GM12878 (cell line): Measurements from ENCODE around the gene UQCR10. TPM values are rescaled to one million over a fixed set of nuclear protein-coding genes. Genes with fewer than 3 reads are reported as not detected.

Source experiments
- ATAC-seq: fragments of 200-7000 bp; cut with Tn5 transposase; 3 replicates; pipeline ENCODE4 v1.9.1; 2020; ENCODE audit warnings: mild to moderate bottlenecking, moderate library complexity
- BruUV-seq: library from RNA; stranded (reverse); fragments of 400-500 nt; replicated peaks from 2 replicates; lab custom pipeline; 2021; lab: Mats Ljungman, UMichigan
- CTCF ChIA-PET: fragments of 300-600 bp; sonication (Branson Sonifier 250); formaldehyde crosslinking; extraction: SDS; loops from one replicate; lab custom pipeline; 2021; ENCODE audit warnings: inconsistent platforms; lab: Yijun Ruan, JAX
- POLR2A ChIA-PET: fragments of 350-600 bp; formaldehyde crosslinking; extraction: SDS; loops from one replicate; lab custom pipeline; 2021; ENCODE audit warnings: inconsistent platforms; lab: Charles Lee
- RAD21 ChIA-PET: fragments of 300-600 bp; sonication (Branson Sonifier 250); formaldehyde crosslinking; loops from one replicate; lab custom pipeline; 2023; ENCODE audit warnings: antibody characterized with exemption; ENCODE audit not compliant: unreplicated experiment; lab: Charles Lee
- SMC1A ChIA-PET: fragments of 300-600 bp; sonication (Branson Sonifier 250); formaldehyde crosslinking; loops from one replicate; lab custom pipeline; 2023; ENCODE audit not compliant: unreplicated experiment, uncharacterized antibody; lab: Charles Lee
- DNase-seq: peaks from one replicate; pipeline ENCODE4 v3.0.0-alpha.2; 2011; ENCODE audit warnings: low read depth, low spot score
- FAIRE-seq: peaks from 3 replicates; lab custom pipeline; 2011; peaks lifted over from hg19 to GRCh38; lab: Jason Lieb, UNC
- H2AFZ ChIP-seq: 2 replicates; pipeline ENCODE4 v1.6.0; 2011; ENCODE audit warnings: low read depth, low read length, control low read depth; ENCODE audit not compliant: control insufficient read depth
- H3K27ac ChIP-seq: 2 replicates; pipeline ENCODE4 v1.5.1; 2011; ENCODE audit warnings: control low read depth; ENCODE audit not compliant: control insufficient read depth, insufficient read depth
- H3K27me3 ChIP-seq, 2 experiments: replicated peaks in 1 of 2; 2 replicates each; pipeline versions ENCODE4 v1.6.0 to v1.6.1; 2011; ENCODE audit warnings: low read length in 1 of 2; ENCODE audit not compliant: control insufficient read depth in 2 of 2, insufficient read depth in 2 of 2
- H3K36me3 ChIP-seq, 2 experiments: 2 replicates each; pipeline ENCODE4 v1.5.1; 2011; ENCODE audit warnings: low read length in 1 of 2; ENCODE audit not compliant: control insufficient read depth in 2 of 2, insufficient read depth in 2 of 2
- H3K4me1 ChIP-seq: 2 replicates; pipeline ENCODE4 v1.6.1; 2011; ENCODE audit warnings: mild to moderate bottlenecking, low read length, moderate library complexity, mixed read lengths; ENCODE audit not compliant: control insufficient read depth, insufficient read depth
- H3K4me2 ChIP-seq: 2 replicates; pipeline ENCODE4 v1.6.0; 2011; ENCODE audit warnings: control low read depth; ENCODE audit not compliant: control insufficient read depth, insufficient read depth
- H3K4me3 ChIP-seq: fragments of 200-600 bp; sonication (generic); 2 replicates; pipeline ENCODE4 v1.5.1; 2016
- H3K79me2 ChIP-seq: 2 replicates; pipeline ENCODE4 v1.6.0; 2011; ENCODE audit warnings: low read length; ENCODE audit not compliant: control insufficient read depth, insufficient read depth
- H3K9ac ChIP-seq: 2 replicates; pipeline ENCODE4 v1.8.0; 2011; ENCODE audit warnings: low read length, control low read depth, mixed read lengths; ENCODE audit not compliant: control insufficient read depth, insufficient read depth
- H3K9me3 ChIP-seq: replicated peaks from 3 replicates; pipeline ENCODE4 v1.5.1; 2011; ENCODE audit warnings: mild to moderate bottlenecking, low read length; ENCODE audit not compliant: control insufficient read depth, insufficient read depth
- H4K20me1 ChIP-seq: 2 replicates; pipeline ENCODE4 v1.6.0; 2011; ENCODE audit not compliant: control insufficient read depth, insufficient read depth
- ATF2 ChIP-seq: IDR thresholded peaks from 2 replicates; pipeline ENCODE4 v1.6.1; 2012; ENCODE audit warnings: low read length, inconsistent platforms
- ATF3 ChIP-seq: IDR thresholded peaks from 2 replicates; pipeline ENCODE4 v1.6.1; 2011; ENCODE audit warnings: low read depth, mild to moderate bottlenecking, low read length, moderate library complexity, borderline replicate concordance; ENCODE audit errors: extremely low read depth
- CHD2 ChIP-seq: IDR thresholded peaks from 2 replicates; pipeline ENCODE4 v1.6.1; 2011; ENCODE audit warnings: low read depth, low read length, improper control_type of control experiment, borderline replicate concordance
- E2F8 ChIP-seq: fragments of 450-650 bp; IDR thresholded peaks from 2 replicates; pipeline ENCODE4 v1.6.1; 2018; ENCODE audit warnings: mild to moderate bottlenecking, low read depth, moderate library complexity; ENCODE audit not compliant: partially characterized antibody
- EED ChIP-seq: sonication (generic); IDR thresholded peaks from 2 replicates; pipeline ENCODE4 v1.6.1; 2016; ENCODE audit warnings: antibody characterized with exemption, low read depth
- HDAC6 ChIP-seq: fragments of 200-600 bp; sonication (generic); IDR thresholded peaks from one replicate; pipeline ENCODE4 v1.8.0; 2017; ENCODE audit warnings: antibody characterized with exemption; ENCODE audit not compliant: unreplicated experiment
- IRF4 ChIP-seq: IDR thresholded peaks from 2 replicates; pipeline ENCODE4 v1.6.1; 2011; ENCODE audit warnings: low read depth, low read length
- KLF5 ChIP-seq: fragments of 450-650 bp; IDR thresholded peaks from 2 replicates; pipeline ENCODE4 v1.6.1; 2014; ENCODE audit warnings: mild to moderate bottlenecking; ENCODE audit not compliant: partially characterized antibody
- LARP7 ChIP-seq: fragments of 450-650 bp; IDR thresholded peaks from 2 replicates; pipeline ENCODE4 v1.6.1; 2017; ENCODE audit warnings: mild to moderate bottlenecking
- MTA3 ChIP-seq: IDR thresholded peaks from 2 replicates; pipeline ENCODE4 v1.6.1; 2012; ENCODE audit warnings: low read length, inconsistent platforms, borderline replicate concordance
- MYC ChIP-seq: IDR thresholded peaks from 2 replicates; pipeline ENCODE4 v1.6.1; 2011; ENCODE audit warnings: mild to moderate bottlenecking, low read length, moderate library complexity, inconsistent platforms; ENCODE audit not compliant: insufficient read depth, insufficient replicate concordance, insufficient read length, severe bottlenecking
- NFYA ChIP-seq: IDR thresholded peaks from 2 replicates; pipeline ENCODE4 v1.6.1; 2011; ENCODE audit warnings: low read depth, mild to moderate bottlenecking, low read length, improper control_type of control experiment, borderline replicate concordance
- NR2C1 ChIP-seq: fragments of 450-650 bp; IDR thresholded peaks from 2 replicates; pipeline ENCODE4 v1.6.1; 2017; ENCODE audit warnings: antibody characterized with exemption, mild to moderate bottlenecking, moderate library complexity
- SREBF2 ChIP-seq: IDR thresholded peaks from 2 replicates; pipeline ENCODE4 v1.6.1; 2012; ENCODE audit warnings: mild to moderate bottlenecking, low read length
- SUPT20H ChIP-seq: IDR thresholded peaks from 2 replicates; pipeline ENCODE4 v1.6.1; 2011; ENCODE audit warnings: low read depth, mild to moderate bottlenecking, low read length, moderate library complexity, borderline replicate concordance; ENCODE audit not compliant: control insufficient read depth
- TCF7 ChIP-seq: IDR thresholded peaks from 2 replicates; pipeline ENCODE4 v1.6.1; 2014; ENCODE audit warnings: antibody characterized with exemption, borderline replicate concordance
- ZNF274 ChIP-seq: IDR thresholded peaks from one replicate; pipeline ENCODE4 v1.8.0; 2011; ENCODE audit not compliant: insufficient read length, insufficient read depth
- ZZZ3 ChIP-seq: IDR thresholded peaks from 2 replicates; pipeline ENCODE4 v1.6.1; 2011; ENCODE audit warnings: low read depth; ENCODE audit not compliant: control insufficient read depth, insufficient read length
- WGBS: methylation state at CpG from one replicate; pipeline ENCODE4 v1.1.6; 2016; ENCODE audit warnings: low lambda C conversion rate; ENCODE audit not compliant: insufficient replicate concordance, insufficient coverage; ENCODE audit errors: missing lambda C conversion rate; 5-methylcytosine and 5-hydroxymethylcytosine counted together
- in situ Hi-C: fragments of 300-500 bp; cut with MboI; formaldehyde crosslinking; loops from 9 replicates; pipeline ENCODE4 v1.14.3; 2018; ENCODE audit warnings: mixed read lengths
- intact Hi-C: fragments of 100-400 bp; cut with micrococcal nuclease; formaldehyde crosslinking; loops from one replicate; pipeline ENCODE4 v1.14.2; 2022; ENCODE audit not compliant: unreplicated experiment
- polyA plus RNA-seq, 11 experiments: library from polyadenylated mRNA; depleted of rRNA in 4 of 11; unstranded in 6 of 11; stranded (reverse) in 5 of 11; fragments of >200 nt; fragmentation: Nextera tagmentation in 4 of 11; fragmentation: Illumina TruSeq in 1 of 11; extraction: Ambion mirVana in 4 of 11; extraction: Trizol in 1 of 11; gene quantifications; 1 replicate in 1 of 11; 2 replicates in 10 of 11; pipeline versions ENCODE4 v1.2.1 to v1.2.3, GENCODE V29; 2011 to 2016; ENCODE audit warnings: inconsistent platforms in 2 of 11, missing spikeins in 2 of 11, low read depth in 1 of 11
- total RNA-seq, 4 experiments: library from RNA; depleted of rRNA in 3 of 4; stranded (reverse); fragments of >200 nt in 3 of 4; fragmentation: Illumina TruSeq in 1 of 4; extraction: Trizol in 1 of 4; gene quantifications; 2 replicates each; pipeline versions ENCODE4 v1.2.1 to v1.2.3, GENCODE V29; 2013 to 2021

Gene UQCR10
- total and polyA plus RNA-seq, 10 of the 15 experiments (the other 5 are each of a cell fraction or from before 2014, with no cell fraction given) = 144 to 1,021 (median 214) TPM

GRCh38 chr22:29735416-29735815, 31.8 kb upstream of the UQCR10 start (continued):
- TF ChIP-seq TCF7 (no peak), SUPT20H (no peak), KLF5 (no peak), NFYA (no peak), HDAC6 (no peak), ATF3 (no peak), MYC (no peak)

- WGBS = 80% methylated on average over 22 of the region's 22 CpGs
- H3K4me3 ChIP-seq = no peak overlapping the region
- H3K9me3 ChIP-seq = no peaks in the 10 kb centered on the region
- FAIRE-seq (no peak), DNase-seq (no peak), ATAC-seq (no peak)
- H2AFZ ChIP-seq = no peak overlapping the region
- ChIA-PET SMC1A (no interaction called here), CTCF (no interaction called here), POLR2A (interaction anchor here (0.9 kb wide), 1 partner anchor 17 kb away, joined by 4 read pairs; no protein-coding TSS in a partner anchor), RAD21 (no interaction called here)
- BruUV-seq = no TSS peak
- no peaks in the 10 kb centered on the region for H4K20me1 ChIP-seq
- in situ Hi-C loops = no loop called here
- no peaks in the 10 kb centered on the region for H3K79me2 ChIP-seq
- H3K27me3 ChIP-seq = no peaks in the 10 kb centered on the region
- no peak overlapping the region for H3K4me2 ChIP-seq
- peaks cover 3% of the 10 kb centered on the region; the same call in 1 of the 2 replicates for H3K4me1 ChIP-seq
- H3K9ac ChIP-seq = no peak overlapping the region
- no peak overlapping the region for H3K27ac ChIP-seq
- no peaks in the 10 kb centered on the region; a peak in 1 of 4 replicates for H3K36me3 ChIP-seq
- intact Hi-C loops = no loop called here
- no peak for TF ChIP-seq LARP7
- no peak for TF ChIP-seq ATF2
- TF ChIP-seq NR2C1 = no peak
- no peak for TF ChIP-seq ZNF274
- TF ChIP-seq EED = no peak
- TF ChIP-seq CHD2 = no peak
- no peak for TF ChIP-seq MTA3
- TF ChIP-seq IRF4 = no peak
- TF ChIP-seq ZZZ3 = no peak
- no peak for TF ChIP-seq SREBF2
- no peak for TF ChIP-seq E2F8
These were observed 29.7 kb upstream of the UQCR10 start for GRCh38 chr22:29737251-29738117.
